ENCODE measurements around the gene UTY. TPM values are rescaled to one million over a fixed set of nuclear protein-coding genes. Genes with fewer than 3 reads are reported as not detected.

UTY gene
- total RNA-seq, 1 experiment from 2014 or later, result not detected

DNA sequence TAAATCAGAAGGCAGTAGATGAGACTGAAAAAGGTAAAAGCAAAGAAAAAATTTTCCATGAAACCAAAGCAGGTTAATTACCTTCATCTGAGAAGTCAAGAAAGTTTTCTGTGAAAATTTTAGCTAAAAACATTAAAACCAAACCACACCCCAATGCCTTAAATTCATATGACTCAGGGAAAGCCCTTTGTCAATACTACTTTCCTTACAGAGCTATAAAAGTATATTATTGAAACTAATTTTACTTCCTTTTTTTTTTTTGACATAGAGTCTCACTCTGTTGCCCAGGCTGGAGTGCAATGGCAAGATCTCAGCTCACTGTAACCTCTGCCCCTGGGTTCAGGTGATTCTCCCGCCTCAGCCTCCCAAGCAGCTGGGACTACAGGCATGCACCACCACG is 117.2 kb downstream of the UTY start:
- H3K4ac ChIP-seq (ENCODE audit: low read depth, low read length), result no peak overlapping the region
- no peak overlapping the region for H2BK120ac ChIP-seq (ENCODE audit: low read depth, low read length, poor library complexity, severe bottlenecking)
- H3K9me3 Mint-ChIP-seq, result no peaks in the 10 kb centered on the region

More for the DNA sequence above, 117.2 kb downstream of the UTY start:
- Histone ChIP-seq H3K23ac (ENCODE audit: insufficient read length, low read depth, low read length) (no peak overlapping the region), H3K79me1 (ENCODE audit: insufficient read depth, low read depth, low read length, poor library complexity, severe bottlenecking) (no peaks in the 10 kb centered on the region), H3K56ac (ENCODE audit: insufficient read length, low read depth, low read length) (no peak overlapping the region), H3K9me3 (ENCODE audit: control insufficient read depth, low read depth, low read length) (no peaks in the 10 kb centered on the region), H3K18ac (ENCODE audit: insufficient read length, low read depth, low read length) (no peak overlapping the region), H4K20me1 (ENCODE audit: control insufficient read depth, insufficient read depth, insufficient read length) (no peaks in the 10 kb centered on the region), H3T11ph (ENCODE audit: low read length) (no peak overlapping the region), H3K27me3 (ENCODE audit: insufficient read depth, low read length) (no peaks in the 10 kb centered on the region), H2BK20ac (ENCODE audit: low read depth, low read length, poor library complexity, severe bottlenecking) (no peak overlapping the region), H3K4me1 (ENCODE audit: insufficient read depth, low read length) (no peaks in the 10 kb centered on the region), H3K4me2 (ENCODE audit: insufficient read depth, insufficient read length, low read length) (no peak overlapping the region), H2BK12ac (ENCODE audit: insufficient read length, low read depth, low read length) (no peak overlapping the region), H4K8ac (replicated peaks; ENCODE audit: insufficient read length, low read depth, low read length) (no peak overlapping the region), H3K14ac (ENCODE audit: insufficient read depth, low read length) (no peak overlapping the region), H2AFZ (ENCODE audit: low read length) (no peak overlapping the region), H2BK5ac (ENCODE audit: insufficient read length, low read length) (no peak overlapping the region), H2BK15ac (ENCODE audit: low read depth, low read length) (no peak overlapping the region), H3K9ac (ENCODE audit: extremely low read depth, insufficient read length, low read length) (no peak overlapping the region), H4K91ac (ENCODE audit: insufficient read length, low read depth, low read length) (no peak overlapping the region), H2AK5ac (ENCODE audit: insufficient read length, low read length) (no peak overlapping the region), H4K5ac (ENCODE audit: insufficient read length, low read depth, low read length) (no peak overlapping the region), H3K23me2 (ENCODE audit: insufficient read length, low read depth, low read length, poor library complexity, severe bottlenecking) (no peaks in the 10 kb centered on the region), H3K79me2 (ENCODE audit: insufficient read depth, low read length) (no peaks in the 10 kb centered on the region), H3K27ac (ENCODE audit: insufficient read length, low read depth, low read length) (no peak overlapping the region)
- WGBS (ENCODE audit: extremely low coverage, insufficient read length, low lambda C conversion rate), result no CpG with 5 or more reads among the region's 2 CpGs
- Mint-ChIP-seq H3K4me1 (no peaks in the 10 kb centered on the region), H3K4me3 (no peak overlapping the region), H3K27me3 (ENCODE audit: low read depth) (no peaks in the 10 kb centered on the region), H3K27ac (no peak overlapping the region), H3K36me3 (ENCODE audit: insufficient read depth in 1 of 3, low read depth in 3 of 3) (no peaks in the 10 kb centered on the region)
- no peak for DNase-seq
- TF ChIP-seq, protein P1, sequence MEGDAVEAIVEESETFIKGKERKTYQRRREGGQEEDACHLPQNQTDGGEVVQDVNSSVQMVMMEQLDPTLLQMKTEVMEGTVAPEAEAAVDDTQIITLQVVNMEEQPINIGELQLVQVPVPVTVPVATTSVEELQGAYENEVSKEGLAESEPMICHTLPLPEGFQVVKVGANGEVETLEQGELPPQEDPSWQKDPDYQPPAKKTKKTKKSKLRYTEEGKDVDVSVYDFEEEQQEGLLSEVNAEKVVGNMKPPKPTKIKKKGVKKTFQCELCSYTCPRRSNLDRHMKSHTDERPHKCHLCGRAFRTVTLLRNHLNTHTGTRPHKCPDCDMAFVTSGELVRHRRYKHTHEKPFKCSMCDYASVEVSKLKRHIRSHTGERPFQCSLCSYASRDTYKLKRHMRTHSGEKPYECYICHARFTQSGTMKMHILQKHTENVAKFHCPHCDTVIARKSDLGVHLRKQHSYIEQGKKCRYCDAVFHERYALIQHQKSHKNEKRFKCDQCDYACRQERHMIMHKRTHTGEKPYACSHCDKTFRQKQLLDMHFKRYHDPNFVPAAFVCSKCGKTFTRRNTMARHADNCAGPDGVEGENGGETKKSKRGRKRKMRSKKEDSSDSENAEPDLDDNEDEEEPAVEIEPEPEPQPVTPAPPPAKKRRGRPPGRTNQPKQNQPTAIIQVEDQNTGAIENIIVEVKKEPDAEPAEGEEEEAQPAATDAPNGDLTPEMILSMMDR (conservative IDR thresholded peaks at IDR 0.05), result no peak
